HL-60 (cell line): Measurements from ENCODE around the gene DRC7.
A peak's percentile ranks its signal among the peaks of the same experiment; 100 is the strongest.

Experiments used
- DNase-seq, 2 experiments: peaks; one replicate each; pipeline ENCODE4 v3.0.0-alpha.2; 2010 to 2020; ENCODE audit warnings: low read depth in 1 of 2, low spot score in 1 of 2
- H3K27ac ChIP-seq: fragments of 250-450 bp; sonication (Bioruptor Pico); replicated peaks from 2 replicates; pipeline ENCODE4 v1.5.1; 2020; ENCODE audit warnings: mild to moderate bottlenecking, moderate library complexity
- H3K27me3 ChIP-seq: fragments of 250-450 bp; sonication (Bioruptor Pico); 2 replicates; pipeline ENCODE4 v1.5.1; 2021; ENCODE audit warnings: mild to moderate bottlenecking, moderate library complexity; ENCODE audit not compliant: insufficient read depth, poor library complexity, severe bottlenecking
- H3K4me3 ChIP-seq: replicated peaks from 2 replicates; pipeline ENCODE4 v1.5.1; 2011; ENCODE audit warnings: mild to moderate bottlenecking, control low read depth, low read length; ENCODE audit not compliant: insufficient read depth
- GABPA ChIP-seq: IDR thresholded peaks from 2 replicates; pipeline ENCODE4 v1.6.1; 2012; ENCODE audit warnings: low read depth
- POLR2AphosphoS5 ChIP-seq: IDR thresholded peaks from 2 replicates; pipeline ENCODE4 v1.6.1; 2012; ENCODE audit warnings: low read depth
- SPI1 ChIP-seq: IDR thresholded peaks from 2 replicates; pipeline ENCODE4 v1.6.1; 2012; ENCODE audit warnings: low read depth, mild to moderate bottlenecking, borderline replicate concordance
- TF ChIP-seq, protein P1 (sequence below): IDR thresholded peaks from 2 replicates; pipeline ENCODE4 v1.6.1; 2012; ENCODE audit warnings: low read depth; ENCODE audit not compliant: insufficient replicate concordance
- TF ChIP-seq, protein P2 (sequence below): IDR thresholded peaks from one replicate; pipeline ENCODE4 v1.5.1; 2011; ENCODE audit warnings: low read length, control low read depth, inconsistent platforms; ENCODE audit not compliant: insufficient read depth

Gene DRC7

DNA sequence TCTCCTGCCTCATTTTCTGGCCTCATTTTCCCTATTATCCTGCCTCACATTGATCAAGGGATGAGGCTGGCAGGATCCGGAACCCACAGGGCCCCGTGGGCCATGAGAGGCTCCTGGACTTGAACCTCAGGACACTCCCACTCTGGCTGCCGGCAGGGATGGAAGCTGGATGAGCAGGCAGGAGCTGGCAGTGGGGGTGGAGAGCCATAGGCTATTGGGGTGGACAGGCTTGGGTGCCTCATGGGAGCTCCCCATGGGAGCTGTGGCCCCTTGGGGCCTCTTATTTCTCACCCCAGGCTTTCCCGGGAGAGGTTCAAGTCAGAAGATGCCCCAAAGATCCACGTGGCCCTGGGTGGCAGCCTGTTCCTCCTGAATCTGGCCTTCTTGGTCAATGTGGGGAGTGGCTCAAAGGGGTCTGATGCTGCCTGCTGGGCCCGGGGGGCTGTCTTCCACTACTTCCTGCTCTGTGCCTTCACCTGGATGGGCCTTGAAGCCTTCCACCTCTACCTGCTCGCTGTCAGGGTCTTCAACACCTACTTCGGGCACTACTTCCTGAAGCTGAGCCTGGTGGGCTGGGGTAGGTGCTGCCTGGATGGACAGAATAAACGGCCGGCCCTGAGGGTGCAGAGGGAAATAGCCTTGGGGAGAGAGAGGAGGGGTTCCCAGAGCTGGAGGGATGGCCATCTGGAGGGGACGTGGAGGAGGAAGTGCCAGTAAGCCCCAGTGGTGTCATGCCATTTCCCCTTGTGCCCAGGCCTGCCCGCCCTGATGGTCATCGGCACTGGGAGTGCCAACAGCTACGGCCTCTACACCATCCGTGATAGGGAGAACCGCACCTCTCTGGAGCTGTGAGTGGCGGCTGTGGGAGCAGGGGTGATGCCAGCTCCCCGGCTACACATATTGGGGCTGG is 10.7 kb upstream of the DRC7 start:
- Histone ChIP-seq H3K27ac (no peak overlapping the region), H3K27me3 (no peaks in the 10 kb centered on the region), H3K4me3 (no peak overlapping the region)
- DNase-seq, result no peak
- TF ChIP-seq SPI1, result peak; percentile 9; the same call in 1 of the 2 replicates
- TF ChIP-seq POLR2AphosphoS5, result no peak

DNA sequence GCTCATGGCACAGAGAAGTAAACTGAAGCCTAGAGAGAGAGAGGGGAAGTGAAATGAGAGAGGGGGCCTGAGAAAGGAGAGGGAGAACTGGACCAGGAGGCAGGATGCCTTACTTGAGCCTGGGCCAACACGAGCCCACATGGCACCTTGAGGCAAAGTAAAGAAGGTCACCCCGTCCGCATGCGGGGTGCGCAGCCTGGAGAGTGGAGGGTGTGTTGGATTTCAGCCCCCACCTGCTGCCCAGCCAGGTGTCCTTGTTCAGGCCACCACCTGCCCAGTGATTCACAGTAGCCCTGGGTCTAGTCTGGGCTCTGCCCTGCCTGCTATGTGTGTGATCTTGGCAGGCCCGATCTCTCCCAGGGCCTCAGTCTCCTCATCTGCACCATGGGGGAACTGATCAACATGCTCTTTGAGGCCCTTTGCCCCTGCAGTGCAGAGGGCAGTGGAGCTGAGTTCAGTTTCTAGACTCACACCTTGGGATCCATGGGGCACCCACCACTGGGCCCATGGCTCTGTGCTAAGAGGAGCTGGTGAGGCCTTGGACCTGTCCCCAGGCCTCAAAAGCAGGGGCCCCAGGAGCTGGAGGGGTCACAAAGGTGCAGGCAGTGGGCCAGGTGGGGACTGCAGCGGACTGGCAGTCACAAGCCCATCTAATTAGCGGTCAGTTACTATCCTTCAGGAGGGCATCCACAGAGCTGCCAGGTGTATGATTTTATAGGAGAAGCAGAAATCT is 9.8 kb upstream of the DRC7 start:
- Histone ChIP-seq H3K4me3 (no peak overlapping the region), H3K27me3 (no peaks in the 10 kb centered on the region), H3K27ac (no peak overlapping the region)
- DNase-seq, result no peak
- TF ChIP-seq, protein P1, sequence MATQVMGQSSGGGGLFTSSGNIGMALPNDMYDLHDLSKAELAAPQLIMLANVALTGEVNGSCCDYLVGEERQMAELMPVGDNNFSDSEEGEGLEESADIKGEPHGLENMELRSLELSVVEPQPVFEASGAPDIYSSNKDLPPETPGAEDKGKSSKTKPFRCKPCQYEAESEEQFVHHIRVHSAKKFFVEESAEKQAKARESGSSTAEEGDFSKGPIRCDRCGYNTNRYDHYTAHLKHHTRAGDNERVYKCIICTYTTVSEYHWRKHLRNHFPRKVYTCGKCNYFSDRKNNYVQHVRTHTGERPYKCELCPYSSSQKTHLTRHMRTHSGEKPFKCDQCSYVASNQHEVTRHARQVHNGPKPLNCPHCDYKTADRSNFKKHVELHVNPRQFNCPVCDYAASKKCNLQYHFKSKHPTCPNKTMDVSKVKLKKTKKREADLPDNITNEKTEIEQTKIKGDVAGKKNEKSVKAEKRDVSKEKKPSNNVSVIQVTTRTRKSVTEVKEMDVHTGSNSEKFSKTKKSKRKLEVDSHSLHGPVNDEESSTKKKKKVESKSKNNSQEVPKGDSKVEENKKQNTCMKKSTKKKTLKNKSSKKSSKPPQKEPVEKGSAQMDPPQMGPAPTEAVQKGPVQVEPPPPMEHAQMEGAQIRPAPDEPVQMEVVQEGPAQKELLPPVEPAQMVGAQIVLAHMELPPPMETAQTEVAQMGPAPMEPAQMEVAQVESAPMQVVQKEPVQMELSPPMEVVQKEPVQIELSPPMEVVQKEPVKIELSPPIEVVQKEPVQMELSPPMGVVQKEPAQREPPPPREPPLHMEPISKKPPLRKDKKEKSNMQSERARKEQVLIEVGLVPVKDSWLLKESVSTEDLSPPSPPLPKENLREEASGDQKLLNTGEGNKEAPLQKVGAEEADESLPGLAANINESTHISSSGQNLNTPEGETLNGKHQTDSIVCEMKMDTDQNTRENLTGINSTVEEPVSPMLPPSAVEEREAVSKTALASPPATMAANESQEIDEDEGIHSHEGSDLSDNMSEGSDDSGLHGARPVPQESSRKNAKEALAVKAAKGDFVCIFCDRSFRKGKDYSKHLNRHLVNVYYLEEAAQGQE, result no peak
- TF ChIP-seq SPI1 (no peak), GABPA (no peak), POLR2AphosphoS5 (no peak)
- TF ChIP-seq, protein P2, sequence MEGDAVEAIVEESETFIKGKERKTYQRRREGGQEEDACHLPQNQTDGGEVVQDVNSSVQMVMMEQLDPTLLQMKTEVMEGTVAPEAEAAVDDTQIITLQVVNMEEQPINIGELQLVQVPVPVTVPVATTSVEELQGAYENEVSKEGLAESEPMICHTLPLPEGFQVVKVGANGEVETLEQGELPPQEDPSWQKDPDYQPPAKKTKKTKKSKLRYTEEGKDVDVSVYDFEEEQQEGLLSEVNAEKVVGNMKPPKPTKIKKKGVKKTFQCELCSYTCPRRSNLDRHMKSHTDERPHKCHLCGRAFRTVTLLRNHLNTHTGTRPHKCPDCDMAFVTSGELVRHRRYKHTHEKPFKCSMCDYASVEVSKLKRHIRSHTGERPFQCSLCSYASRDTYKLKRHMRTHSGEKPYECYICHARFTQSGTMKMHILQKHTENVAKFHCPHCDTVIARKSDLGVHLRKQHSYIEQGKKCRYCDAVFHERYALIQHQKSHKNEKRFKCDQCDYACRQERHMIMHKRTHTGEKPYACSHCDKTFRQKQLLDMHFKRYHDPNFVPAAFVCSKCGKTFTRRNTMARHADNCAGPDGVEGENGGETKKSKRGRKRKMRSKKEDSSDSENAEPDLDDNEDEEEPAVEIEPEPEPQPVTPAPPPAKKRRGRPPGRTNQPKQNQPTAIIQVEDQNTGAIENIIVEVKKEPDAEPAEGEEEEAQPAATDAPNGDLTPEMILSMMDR, result no peak

- no peak for DNase-seq
- TF ChIP-seq, protein P2, result no peak
- TF ChIP-seq, protein P1, result no peak
- TF ChIP-seq GABPA (no peak), POLR2AphosphoS5 (no peak), SPI1 (no peak)
- Histone ChIP-seq H3K27me3 (no peaks in the 10 kb centered on the region), H3K27ac (no peak overlapping the region), H3K4me3 (no peak overlapping the region)
Observed at GRCh38 chr16:57685633-57686032, 9.0 kb upstream of the DRC7 start.

DNA sequence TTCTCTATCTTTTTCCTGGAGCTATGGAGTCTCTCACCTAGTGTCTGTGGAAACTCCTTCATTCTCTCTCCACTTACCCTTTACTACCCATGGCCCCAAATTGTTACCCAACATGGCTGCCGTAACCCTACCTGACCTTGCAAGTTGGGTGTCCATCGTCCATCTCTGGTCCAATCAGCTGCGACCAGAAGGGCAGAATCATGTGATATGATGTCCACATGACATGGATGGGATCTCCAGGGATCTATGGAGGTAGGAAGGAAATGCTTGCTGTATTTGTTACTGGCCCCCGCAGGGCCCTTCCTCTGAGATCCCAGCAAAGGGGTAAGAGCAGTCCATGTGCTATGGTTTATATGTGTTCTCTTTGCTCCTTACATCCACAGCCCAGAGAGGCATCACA is 8.0 kb upstream of the DRC7 start:
- peak overlapping the region; percentile 78; the same call in 1 of the 2 replicates for H3K27ac ChIP-seq
- TF ChIP-seq SPI1 (no peak), GABPA (no peak)
- H3K27me3 ChIP-seq, result no peaks in the 10 kb centered on the region
- H3K4me3 ChIP-seq, result no peak overlapping the region
- no peak for DNase-seq
